H1 (cell line): ENCODE measurements around the gene LCN6. TPM values are rescaled to one million over a fixed set of nuclear protein-coding genes. Genes with fewer than 3 reads are reported as not detected.

Experiments used
- CTCF ChIA-PET: fragments of 300-600 bp; sonication (Branson Sonifier 250); formaldehyde crosslinking; loops from one replicate; lab custom pipeline; 2021; ENCODE audit not compliant: partially characterized antibody; lab: Charles Lee
- POLR2A ChIA-PET: fragments of 300-600 bp; sonication (Branson Sonifier 250); formaldehyde crosslinking; loops from one replicate; lab custom pipeline; 2021; ENCODE audit warnings: inconsistent platforms; ENCODE audit not compliant: partially characterized antibody; lab: Charles Lee
- DNase-seq, 2 experiments: peaks; one replicate each; pipeline versions ENCODE4 v3.0.0 to v3.0.0-alpha.2; 2010 to 2022; ENCODE audit warnings: low spot score in 2 of 2, low read depth in 1 of 2, mixed read lengths in 1 of 2
- FAIRE-seq: peaks from 2 replicates; lab custom pipeline; 2011; peaks lifted over from hg19 to GRCh38; lab: Jason Lieb, UNC
- H2AFZ ChIP-seq: 2 replicates; pipeline ENCODE4 v1.8.1; 2012; ENCODE audit warnings: low read length, inconsistent platforms
- H2AK5ac ChIP-seq: 2 replicates; pipeline ENCODE4 v1.6.1; 2013; ENCODE audit warnings: low read depth, low read length
- H2BK120ac ChIP-seq: replicated peaks from 2 replicates; pipeline ENCODE3; 2013; ENCODE audit warnings: low read depth, low read length, inconsistent platforms
- H2BK12ac ChIP-seq: 2 replicates; pipeline ENCODE4 v1.6.1; 2013; ENCODE audit warnings: low read depth, low read length
- H2BK15ac ChIP-seq: 2 replicates; pipeline ENCODE4 v1.6.1; 2013; ENCODE audit warnings: low read length
- H2BK20ac ChIP-seq: 2 replicates; pipeline ENCODE4 v1.6.1; 2013; ENCODE audit warnings: low read length
- H2BK5ac ChIP-seq: 2 replicates; pipeline ENCODE4 v1.6.1; 2013; ENCODE audit warnings: low read depth, low read length
- H3K14ac ChIP-seq: 2 replicates; pipeline ENCODE4 v1.6.1; 2013; ENCODE audit warnings: inconsistent platforms; ENCODE audit not compliant: insufficient read length
- H3K18ac ChIP-seq: 2 replicates; pipeline ENCODE4 v1.6.1; 2013; ENCODE audit warnings: low read length; ENCODE audit errors: extremely low read depth
- H3K23ac ChIP-seq: 2 replicates; pipeline ENCODE4 v1.6.1; 2013; ENCODE audit warnings: inconsistent platforms; ENCODE audit not compliant: insufficient read length
- H3K23me2 ChIP-seq: 2 replicates; pipeline ENCODE4 v1.6.1; 2013; ENCODE audit warnings: low read depth, low read length
- H3K27ac ChIP-seq: 2 replicates; pipeline ENCODE4 v1.6.1; 2011; ENCODE audit warnings: low read depth, low read length, inconsistent platforms
- H3K27me3 ChIP-seq, 4 experiments: replicated peaks in 1 of 4; 1 replicate in 1 of 4; 2 replicates in 3 of 4; pipeline versions ENCODE4 v1.6.1 to v1.8.1; 2011 to 2013; ENCODE audit warnings: low read length in 3 of 4, mild to moderate bottlenecking in 3 of 4, inconsistent platforms in 2 of 4, mixed read lengths in 2 of 4, moderate library complexity in 1 of 4; ENCODE audit not compliant: control insufficient read depth in 3 of 4, insufficient read depth in 3 of 4; ENCODE audit errors: extremely low read depth in 1 of 4
- H3K36me3 ChIP-seq, 4 experiments: 2 replicates each; pipeline versions ENCODE4 v1.6.1 to v1.8.1; 2011 to 2013; ENCODE audit warnings: mild to moderate bottlenecking in 4 of 4, low read length in 3 of 4, moderate library complexity in 2 of 4, control low read depth in 1 of 4, inconsistent platforms in 1 of 4; ENCODE audit not compliant: insufficient read depth in 4 of 4, control insufficient read depth in 2 of 4
- H3K4ac ChIP-seq: replicated peaks from 2 replicates; pipeline ENCODE3; 2013; ENCODE audit warnings: low read length, low read depth, mixed read lengths, inconsistent platforms; ENCODE audit not compliant: insufficient read length
- H3K4me1 ChIP-seq, 4 experiments: replicated peaks in 1 of 4; 1 replicate in 1 of 4; 2 replicates in 3 of 4; pipeline versions ENCODE4 v1.6.1 to v1.8.1; 2011 to 2013; ENCODE audit warnings: low read length in 3 of 4, inconsistent platforms in 2 of 4, mixed read lengths in 1 of 4; ENCODE audit not compliant: insufficient read depth in 4 of 4, control insufficient read depth in 3 of 4
- H3K4me2 ChIP-seq, 2 experiments: 2 replicates each; pipeline versions ENCODE4 v1.6.1 to v1.8.1; 2011 to 2013; ENCODE audit warnings: low read depth in 2 of 2, low read length in 2 of 2, control low read depth in 1 of 2, inconsistent platforms in 1 of 2, mild to moderate bottlenecking in 1 of 2; ENCODE audit not compliant: insufficient read depth in 1 of 2
- H3K4me3 ChIP-seq, 4 experiments: fragments of 200-600, 300-600 bp in 1 of 4; sonication (generic), shearing (Covaris generic), sonication (Bioruptor Twin) in 1 of 4; 2 replicates each; pipeline versions ENCODE4 v1.5.1 to v1.8.1; 2011 to 2016; ENCODE audit warnings: low read length in 4 of 4, low read depth in 3 of 4, control low read depth in 2 of 4, inconsistent platforms in 2 of 4, mild to moderate bottlenecking in 2 of 4, mixed read lengths in 1 of 4, moderate library complexity in 1 of 4; ENCODE audit not compliant: insufficient read depth in 2 of 4; ENCODE audit errors: extremely low read depth in 1 of 4
- H3K56ac ChIP-seq: replicated peaks from 2 replicates; pipeline ENCODE3; 2013; ENCODE audit warnings: low read depth, mild to moderate bottlenecking, mixed read lengths, low read length, inconsistent platforms; ENCODE audit not compliant: insufficient read length
- H3K79me1 ChIP-seq: 2 replicates; pipeline ENCODE4 v1.6.1; 2013; ENCODE audit warnings: low read depth, low read length, control low read depth
- H3K79me2 ChIP-seq, 2 experiments: 2 replicates each; pipeline versions ENCODE4 v1.6.1 to v1.8.1; 2012 to 2013; ENCODE audit warnings: low read length in 2 of 2, mild to moderate bottlenecking in 2 of 2, inconsistent platforms in 1 of 2; ENCODE audit not compliant: insufficient read depth in 2 of 2, control insufficient read depth in 1 of 2
- H3K9ac ChIP-seq, 4 experiments: replicated peaks in 1 of 4; 1 replicate in 1 of 4; 2 replicates in 3 of 4; pipeline versions ENCODE4 v1.6.1 to v1.8.1; 2011 to 2013; ENCODE audit warnings: low read depth in 3 of 4, low read length in 3 of 4, control low read depth in 2 of 4, mild to moderate bottlenecking in 2 of 4, moderate library complexity in 2 of 4, inconsistent platforms in 1 of 4; ENCODE audit errors: extremely low read depth in 1 of 4
- H3K9me3 ChIP-seq, 2 experiments: 2 replicates each; pipeline versions ENCODE4 v1.6.1 to v1.8.1; 2012 to 2013; ENCODE audit warnings: mild to moderate bottlenecking in 2 of 2, moderate library complexity in 2 of 2, control low read depth in 1 of 2, inconsistent platforms in 1 of 2, low read depth in 1 of 2, low read length in 1 of 2, mixed read lengths in 1 of 2; ENCODE audit not compliant: insufficient read depth in 2 of 2
- H4K20me1 ChIP-seq, 2 experiments: replicated peaks in 1 of 2; 2 replicates each; pipeline versions ENCODE3 to v1.8.1; 2011 to 2013; ENCODE audit warnings: inconsistent platforms in 2 of 2, low read length in 2 of 2, mild to moderate bottlenecking in 1 of 2; ENCODE audit not compliant: insufficient read depth in 2 of 2, control insufficient read depth in 1 of 2
- H4K5ac ChIP-seq: 2 replicates; pipeline ENCODE4 v1.6.1; 2013; ENCODE audit warnings: low read length, low read depth, mixed read lengths, inconsistent platforms; ENCODE audit not compliant: insufficient read length
- H4K8ac ChIP-seq: 2 replicates; pipeline ENCODE4 v1.8.0; 2013; ENCODE audit warnings: mild to moderate bottlenecking, moderate library complexity, low read length, inconsistent platforms; ENCODE audit not compliant: insufficient read depth; ENCODE audit errors: extremely low read depth
- H4K91ac ChIP-seq: replicated peaks from 2 replicates; pipeline ENCODE3; 2013; ENCODE audit warnings: low read length, mixed read lengths, inconsistent platforms; ENCODE audit not compliant: insufficient read length
- BACH1 ChIP-seq: IDR thresholded peaks from 2 replicates; pipeline ENCODE4 v1.6.1; 2012; ENCODE audit warnings: low read length, improper control_type of control experiment
- BCL11A ChIP-seq, 2 experiments: IDR thresholded peaks; one replicate each; pipeline ENCODE4 v1.6.1; 2011; ENCODE audit warnings: low read depth in 2 of 2, low read length in 2 of 2, mild to moderate bottlenecking in 2 of 2
- BRCA1 ChIP-seq: IDR thresholded peaks from 2 replicates; pipeline ENCODE4 v1.6.1; 2012; ENCODE audit warnings: low read depth, low read length, improper control_type of control experiment
- FOSL1 ChIP-seq: IDR thresholded peaks from 2 replicates; pipeline ENCODE4 v1.6.1; 2011; ENCODE audit warnings: mild to moderate bottlenecking, low read depth, low read length, moderate library complexity; ENCODE audit not compliant: insufficient read depth
- GABPA ChIP-seq: IDR thresholded peaks from 2 replicates; pipeline ENCODE4 v1.6.1; 2011; ENCODE audit warnings: mild to moderate bottlenecking, low read length, moderate library complexity, borderline replicate concordance; ENCODE audit not compliant: insufficient read depth
- JUN ChIP-seq: IDR thresholded peaks from 2 replicates; pipeline ENCODE4 v1.6.1; 2011; ENCODE audit warnings: low read depth, mild to moderate bottlenecking, improper control_type of control experiment, low read length
- POLR2A ChIP-seq, 2 experiments: IDR thresholded peaks; 1 replicate in 1 of 2; 2 replicates in 1 of 2; pipeline ENCODE4 v1.6.1; 2011; ENCODE audit warnings: low read depth in 2 of 2, low read length in 2 of 2, mild to moderate bottlenecking in 2 of 2; ENCODE audit errors: control extremely low read depth in 1 of 2
- RNF2 ChIP-seq: fragments of 200-900, 300-1000 bp; sonication (generic); IDR thresholded peaks from 2 replicates; pipeline ENCODE4 v1.7.1; 2016; ENCODE audit warnings: borderline replicate concordance, low read depth, mild to moderate bottlenecking, antibody characterized with exemption, low read length; ENCODE audit not compliant: poor library complexity, severe bottlenecking; ENCODE audit errors: missing control alignments
- SP2 ChIP-seq: IDR thresholded peaks from 2 replicates; pipeline ENCODE4 v1.6.1; 2012; ENCODE audit warnings: mild to moderate bottlenecking, low read length, inconsistent platforms
- SP4 ChIP-seq: IDR thresholded peaks from 2 replicates; pipeline ENCODE4 v1.6.1; 2012; ENCODE audit warnings: low read length, inconsistent platforms
- SUZ12 ChIP-seq: fragments of 200-600 bp; sonication (generic); IDR thresholded peaks from 2 replicates; pipeline ENCODE4 v1.6.1; 2012; ENCODE audit warnings: mild to moderate bottlenecking, inconsistent platforms, low read length, moderate library complexity, mixed read lengths
- WGBS, 2 experiments: shearing (Covaris generic) in 1 of 2; methylation state at CpG; one replicate each; pipeline versions ENCODE4 v1.1.6 to v1.1.7; 2013 to 2015; ENCODE audit warnings: low lambda C conversion rate in 2 of 2, mixed read lengths in 2 of 2, inconsistent platforms in 1 of 2, low coverage in 1 of 2, missing lambda C conversion rate in 1 of 2; ENCODE audit not compliant: insufficient replicate concordance in 2 of 2, insufficient coverage in 1 of 2, insufficient read length in 1 of 2; ENCODE audit errors: extremely low coverage in 1 of 2, missing lambda C conversion rate in 1 of 2; 5-methylcytosine and 5-hydroxymethylcytosine counted together
- polyA plus RNA-seq, 7 experiments: library from polyadenylated mRNA; depleted of rRNA in 3 of 7; stranded (reverse) in 5 of 7; unstranded in 2 of 7; fragments of >200 nt in 5 of 7; fragments of 200-250 nt in 2 of 7; gene quantifications; 1 replicate in 5 of 7; 2 replicates in 1 of 7; 4 replicates in 1 of 7; pipeline versions ENCODE4 v1.2.1 to v1.2.3, GENCODE V29; 2011 to 2013; ENCODE audit warnings: missing spikeins in 2 of 7, mixed read lengths in 2 of 7
- total RNA-seq: library from RNA; stranded (reverse); fragmentation: NEBNext Ultra II Directional; extraction: Animal tissue kit (Norgen Biotek cat#: 25700); gene quantifications from 2 replicates; pipeline ENCODE4 v1.2.1, GENCODE V29; 2021
- TF ChIP-seq, protein P1 (sequence below): IDR thresholded peaks from 2 replicates; pipeline ENCODE4 v1.6.1; 2012; ENCODE audit warnings: inconsistent platforms
- TF ChIP-seq, protein P2 (sequence below): IDR thresholded peaks from 2 replicates; pipeline ENCODE4 v1.6.1; 2011; ENCODE audit warnings: low read length, improper control_type of control experiment

LCN6 gene
- total and polyA plus RNA-seq, 2 of the 8 experiments (the other 6 are each of a cell fraction or from before 2014, with no cell fraction given) = not detected

DNA sequence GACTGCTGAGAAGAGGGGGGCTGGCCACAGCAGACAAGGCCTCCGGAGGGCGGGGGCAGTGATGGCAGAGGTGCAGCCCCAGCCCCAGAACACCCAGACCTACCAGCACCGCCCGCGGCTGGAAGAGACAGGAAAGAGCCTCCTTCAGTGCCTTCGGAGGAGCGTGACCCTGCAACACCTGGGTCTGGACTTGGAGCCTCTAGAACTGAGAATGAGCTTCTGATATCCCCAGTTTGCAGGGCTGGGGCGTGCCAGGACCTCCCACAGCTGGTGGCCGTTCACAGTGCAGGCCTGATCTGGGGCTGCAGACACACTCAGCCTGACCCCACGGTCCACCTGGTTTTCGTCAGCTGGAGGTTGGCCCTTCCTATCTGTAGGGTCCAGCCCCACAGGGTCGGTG lies 14.7 kb downstream of the LCN6 start:
- Histone ChIP-seq H2BK20ac (no peak overlapping the region), H2BK5ac (no peak overlapping the region), H3K4ac (no peak overlapping the region), H4K91ac (no peak overlapping the region), H3K56ac (no peak overlapping the region), H3K9ac (no peak overlapping the region), H3K14ac (no peak overlapping the region), H3K4me2 (no peak overlapping the region), H4K20me1 (peaks cover 0 to 3% of the 10 kb centered on the region in 2 experiments), H2AK5ac (no peak overlapping the region), H4K5ac (no peak overlapping the region), H2BK120ac (no peak overlapping the region), H2BK12ac (no peak overlapping the region), H3K79me1 (peaks cover 5% of the 10 kb centered on the region; the same call in 1 of the 2 replicates), H3K36me3 (no peaks in the 10 kb centered on the region), H4K8ac (no peak overlapping the region), H3K9me3 (no peaks in the 10 kb centered on the region), H2AFZ (no peak overlapping the region), H3K27ac (no peak overlapping the region), H3K4me3 (no peak overlapping the region), H3K23me2 (peaks cover 2% of the 10 kb centered on the region; the same call in 1 of the 2 replicates), H3K4me1 (peaks cover 0 to 3% (median 0%) of the 10 kb centered on the region in 4 experiments; a peak in 5 of 7 replicates), H3K23ac (no peak overlapping the region), H3K79me2 (peaks cover 0 to 9% of the 10 kb centered on the region in 2 experiments; a peak in 1 of 4 replicates), H2BK15ac (no peak overlapping the region), H3K27me3 (peaks cover 0 to 9% (median 5%) of the 10 kb centered on the region in 4 experiments; a peak in 5 of 7 replicates), H3K18ac (no peak overlapping the region)
- CTCF ChIA-PET = interaction anchor here (1.0 kb wide), 1 partner anchor 24 kb away, joined by 6 read pairs; the partner anchor contains the start of gene LCN8
- POLR2A ChIA-PET = interaction anchor here (1.2 to 14.1 kb wide), 4 partner anchors 10 to 24 kb away, joined by 4 to 223 read pairs (median 72); partner anchors contain the start of genes DIPK1B, LCN10, LCN6 and LCN8
- no peak for DNase-seq
- no peak for FAIRE-seq
- WGBS, 2 experiments = 88% methylated on average over 12 of the region's 12 CpGs; no CpG with 5 or more reads in 1 of the 2 experiments
- TF ChIP-seq JUN (no peak), FOSL1 (no peak), SUZ12 (no peak), BCL11A (IDR thresholded peaks at IDR 0.05; ENCODE audit: low read depth in 2 of 2, low read length in 2 of 2) (no peak), SP2 (no peak), BRCA1 (no peak), POLR2A (IDR thresholded peaks at IDR 0.05; ENCODE audit: control extremely low read depth in 1 of 2, low read depth in 2 of 2, low read length in 2 of 2) (no peak), GABPA (no peak), BACH1 (no peak), SP4 (no peak), RNF2 (no peak)
- TF ChIP-seq, protein P1, sequence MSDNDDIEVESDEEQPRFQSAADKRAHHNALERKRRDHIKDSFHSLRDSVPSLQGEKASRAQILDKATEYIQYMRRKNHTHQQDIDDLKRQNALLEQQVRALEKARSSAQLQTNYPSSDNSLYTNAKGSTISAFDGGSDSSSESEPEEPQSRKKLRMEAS = no peak
- TF ChIP-seq, protein P2, sequence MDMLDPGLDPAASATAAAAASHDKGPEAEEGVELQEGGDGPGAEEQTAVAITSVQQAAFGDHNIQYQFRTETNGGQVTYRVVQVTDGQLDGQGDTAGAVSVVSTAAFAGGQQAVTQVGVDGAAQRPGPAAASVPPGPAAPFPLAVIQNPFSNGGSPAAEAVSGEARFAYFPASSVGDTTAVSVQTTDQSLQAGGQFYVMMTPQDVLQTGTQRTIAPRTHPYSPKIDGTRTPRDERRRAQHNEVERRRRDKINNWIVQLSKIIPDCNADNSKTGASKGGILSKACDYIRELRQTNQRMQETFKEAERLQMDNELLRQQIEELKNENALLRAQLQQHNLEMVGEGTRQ = no peak
